HTR-8/SVneo (cell line): ENCODE results near the gene XXYLT1.

ENCODE experiments used
- DNase-seq: peaks from one replicate; pipeline ENCODE4 v3.0.0; 2011; ENCODE audit warnings: low spot score, mixed read lengths; ENCODE audit not compliant: insufficient read length
- FAIRE-seq: peaks from 2 replicates; lab custom pipeline; 2011; peaks lifted over from hg19 to GRCh38; lab: Jason Lieb, UNC

The XXYLT1 gene

GRCh38 chr3:195160257-195160898 lies 110.6 kb downstream of the XXYLT1 start:
- no peak for FAIRE-seq
- DNase-seq, result peak; percentile 59

GRCh38 chr3:195159814-195160165 lies 111.2 kb downstream of the XXYLT1 start:
- FAIRE-seq, result no peak
- DNase-seq, result no peak

GRCh38 chr3:195159117-195159813 lies 111.7 kb downstream of the XXYLT1 start:
- FAIRE-seq (no peak), DNase-seq (no peak)

- DNase-seq, result no peak
- no peak for FAIRE-seq
Observed at GRCh38 chr3:195156286-195156890, 114.6 kb downstream of the XXYLT1 start.

GRCh38 chr3:195155570-195156241 lies 115.3 kb downstream of the XXYLT1 start:
- DNase-seq (no peak), FAIRE-seq (no peak)

GRCh38 chr3:195154793-195155535 lies 116.0 kb downstream of the XXYLT1 start:
- FAIRE-seq (no peak), DNase-seq (peak; percentile 67)

GRCh38 chr3:195154111-195154791 lies 116.7 kb downstream of the XXYLT1 start:
- no peak for DNase-seq
- FAIRE-seq, result no peak

- FAIRE-seq, result no peak
- DNase-seq, result no peak
Observed at GRCh38 chr3:195153653-195154052, 117.3 kb downstream of the XXYLT1 start.

GRCh38 chr3:195153130-195153529 lies 117.8 kb downstream of the XXYLT1 start:
- FAIRE-seq (no peak), DNase-seq (no peak)

GRCh38 chr3:195151866-195152541 lies 119.0 kb downstream of the XXYLT1 start:
- FAIRE-seq (no peak), DNase-seq (peak; percentile 43)

GRCh38 chr3:195151402-195151801 lies 119.6 kb downstream of the XXYLT1 start:
- no peak for FAIRE-seq
- no peak for DNase-seq

- DNase-seq (no peak), FAIRE-seq (no peak)
Observed at GRCh38 chr3:195150181-195151118, 120.5 kb downstream of the XXYLT1 start.

GRCh38 chr3:195149292-195150030 lies 121.5 kb downstream of the XXYLT1 start:
- FAIRE-seq (no peak), DNase-seq (no peak)

GRCh38 chr3:195148549-195148948 lies 122.4 kb downstream of the XXYLT1 start:
- FAIRE-seq, result no peak
- DNase-seq, result no peak

- FAIRE-seq, result no peak
- no peak for DNase-seq
Observed at GRCh38 chr3:195147649-195148080, 123.3 kb downstream of the XXYLT1 start.

GRCh38 chr3:195146131-195146530 lies 124.8 kb downstream of the XXYLT1 start:
- FAIRE-seq (no peak), DNase-seq (no peak)

- no peak for FAIRE-seq
Observed at GRCh38 chr3:195145579-195145978, 125.4 kb downstream of the XXYLT1 start.

More at GRCh38 chr3:195145579-195145978, 125.4 kb downstream of the XXYLT1 start:
- no peak for DNase-seq
